Hepatic stellate cell (primary cell): ENCODE measurements around the gene SLC6A20.

Experiments used
- DNase-seq: peaks from one replicate; pipeline ENCODE4 v3.0.0; 2011; ENCODE audit warnings: low spot score

Gene SLC6A20

GRCh38 chr3:45802146-45802545 is 5.8 kb upstream of the SLC6A20 start:
- no peak for DNase-seq

- no peak for DNase-seq
Measured at GRCh38 chr3:45800611-45801010, 4.3 kb upstream of the SLC6A20 start.

GRCh38 chr3:45799586-45799985 is 3.2 kb upstream of the SLC6A20 start:
- no peak for DNase-seq

- DNase-seq, result no peak
Measured at GRCh38 chr3:45798034-45798433, 1.7 kb upstream of the SLC6A20 start.

- no peak for DNase-seq
Measured at GRCh38 chr3:45796902-45797637, 734 bp upstream of the SLC6A20 start.

- no peak for DNase-seq
Measured at GRCh38 chr3:45795509-45795881, 841 bp downstream of the SLC6A20 start.

- DNase-seq, result no peak
Measured at GRCh38 chr3:45794660-45795059, 1.7 kb downstream of the SLC6A20 start.

- no peak for DNase-seq
Measured at GRCh38 chr3:45794177-45794560, 2.2 kb downstream of the SLC6A20 start.

GRCh38 chr3:45793482-45794176 is 2.7 kb downstream of the SLC6A20 start:
- DNase-seq, result no peak

GRCh38 chr3:45792516-45793172 is 3.7 kb downstream of the SLC6A20 start:
- DNase-seq, result no peak

- DNase-seq, result no peak
Measured at GRCh38 chr3:45792036-45792435, 4.3 kb downstream of the SLC6A20 start.

GRCh38 chr3:45790596-45790995 is 5.7 kb downstream of the SLC6A20 start:
- no peak for DNase-seq

- DNase-seq, result no peak
Measured at GRCh38 chr3:45789235-45789812, 7.0 kb downstream of the SLC6A20 start.

- DNase-seq, result no peak
Measured at GRCh38 chr3:45787551-45787950, 8.8 kb downstream of the SLC6A20 start.

GRCh38 chr3:45786801-45787495 is 9.4 kb downstream of the SLC6A20 start:
- no peak for DNase-seq

GRCh38 chr3:45785605-45786150 is 10.7 kb downstream of the SLC6A20 start:
- DNase-seq, result no peak

GRCh38 chr3:45783667-45784066 is 12.7 kb downstream of the SLC6A20 start:
- DNase-seq, result no peak

- no peak for DNase-seq
Measured at GRCh38 chr3:45782381-45782780, 14.0 kb downstream of the SLC6A20 start.

- no peak for DNase-seq
Measured at GRCh38 chr3:45781841-45782240, 14.5 kb downstream of the SLC6A20 start.

GRCh38 chr3:45781271-45781670 is 15.1 kb downstream of the SLC6A20 start:
- DNase-seq, result no peak

GRCh38 chr3:45779746-45780735 is 16.3 kb downstream of the SLC6A20 start:
- no peak for DNase-seq
